B cell (primary cell): Measurements from ENCODE around the gene MGAT5. TPM values are rescaled to one million over a fixed set of nuclear protein-coding genes. Genes with fewer than 3 reads are reported as not detected.
A peak's percentile ranks its signal among the peaks of the same experiment; 100 is the strongest.

Source experiments
- ATAC-seq: fragments of 200-7000 bp; cut with Tn5 transposase; one replicate; pipeline ENCODE4 v1.10.0; 2021; ENCODE audit warnings: low read depth, mild to moderate bottlenecking, moderate number of reproducible peaks, moderate library complexity
- CTCF ChIA-PET: fragments of 350-600 bp; sonication (Branson Sonifier 250); formaldehyde crosslinking; loops from one replicate; lab custom pipeline; 2021; ENCODE audit warnings: antibody characterized with exemption, inconsistent platforms; lab: Charles Lee
- POLR2A ChIA-PET: fragments of 350-600 bp; sonication (Branson Sonifier 250); formaldehyde crosslinking; loops from one replicate; lab custom pipeline; 2021; ENCODE audit warnings: antibody characterized with exemption; lab: Charles Lee
- DNase-seq: peaks from one replicate; pipeline ENCODE4 v3.0.0; 2013
- H2AFZ ChIP-seq: 2 replicates; pipeline ENCODE4 v1.6.1; 2012; ENCODE audit warnings: mild to moderate bottlenecking, low read depth, low read length; ENCODE audit not compliant: insufficient read depth, poor library complexity, severe bottlenecking
- H3K27ac ChIP-seq, 2 donors: 1 replicate in 1 of 2; 2 replicates in 1 of 2; pipeline ENCODE4 v1.5.1; 2012 to 2013; ENCODE audit warnings: low read length in 2 of 2, mild to moderate bottlenecking in 2 of 2, moderate library complexity in 1 of 2
- H3K27me3 ChIP-seq, 4 experiments: fragments of 200-600 bp in 1 of 4; sonication (generic) in 1 of 4; replicated peaks in 1 of 4; 1 replicate in 2 of 4; 2 replicates in 2 of 4; pipeline versions ENCODE4 v1.6.1 to v1.7.0; 2013 to 2016; ENCODE audit warnings: low read length in 3 of 4, mild to moderate bottlenecking in 2 of 4, mixed read lengths in 1 of 4, moderate library complexity in 1 of 4; ENCODE audit not compliant: insufficient read depth in 4 of 4, control insufficient read depth in 3 of 4; ENCODE audit errors: control extremely low read depth in 1 of 4
- H3K36me3 ChIP-seq, 2 experiments: replicated peaks in 1 of 2; 1 replicate in 1 of 2; 2 replicates in 1 of 2; pipeline versions ENCODE4 v1.6.1 to v1.7.1; 2013; ENCODE audit warnings: low read length in 1 of 2; ENCODE audit not compliant: insufficient read depth in 2 of 2, control insufficient read depth in 1 of 2; ENCODE audit errors: control extremely low read depth in 1 of 2, extremely low read depth in 1 of 2
- H3K4me1 ChIP-seq, 2 donors: fragments of 200-600 bp in 1 of 2; sonication (generic) in 1 of 2; 1 replicate in 1 of 2; 2 replicates in 1 of 2; pipeline versions ENCODE4 v1.5.1 to v1.6.1; 2013 to 2017; ENCODE audit warnings: low read length in 2 of 2; ENCODE audit not compliant: control insufficient read depth in 2 of 2, insufficient read depth in 2 of 2
- H3K4me2 ChIP-seq: replicated peaks from 2 replicates; pipeline ENCODE3; 2012; ENCODE audit warnings: mild to moderate bottlenecking, low read depth, low read length; ENCODE audit not compliant: poor library complexity, severe bottlenecking
- H3K4me3 ChIP-seq, 5 experiments: fragments of 200-600 bp in 1 of 5; sonication (generic) in 1 of 5; 1 replicate in 3 of 5; 2 replicates in 2 of 5; pipeline versions ENCODE4 v1.5.1 to v1.7.0; 2011 to 2016; ENCODE audit warnings: low read length in 4 of 5, mild to moderate bottlenecking in 4 of 5, low read depth in 2 of 5, control low read depth in 1 of 5, moderate library complexity in 1 of 5; ENCODE audit not compliant: insufficient read depth in 1 of 5; ENCODE audit errors: control extremely low read depth in 1 of 5, extremely low read depth in 1 of 5
- H3K79me2 ChIP-seq: fragments of 200-600 bp; sonication (generic); one replicate; pipeline ENCODE4 v1.6.0; 2016; ENCODE audit warnings: low read length; ENCODE audit not compliant: control insufficient read depth, insufficient read depth
- H3K9ac ChIP-seq: fragments of 200-600 bp; sonication (generic); 2 replicates; pipeline ENCODE4 v1.6.1; 2017; ENCODE audit warnings: mild to moderate bottlenecking, low read length, moderate library complexity
- H3K9me3 ChIP-seq, 3 donors: one replicate each; pipeline versions ENCODE4 v1.6.1 to v1.7.1; 2013; ENCODE audit warnings: low read length in 2 of 3; ENCODE audit not compliant: control insufficient read depth in 2 of 3, insufficient read depth in 1 of 3; ENCODE audit errors: control extremely low read depth in 1 of 3
- H4K20me1 ChIP-seq: 2 replicates; pipeline ENCODE4 v1.6.0; 2012; ENCODE audit warnings: mild to moderate bottlenecking, low read length; ENCODE audit not compliant: insufficient read depth, control insufficient read depth, poor library complexity, severe bottlenecking
- H3K27ac Mint-ChIP-seq: one replicate; pipeline ENCODE4 v1.8.0; 2021; ENCODE audit warnings: mixed read lengths
- H3K27me3 Mint-ChIP-seq: one replicate; pipeline ENCODE4 v1.8.0; 2021; ENCODE audit warnings: mixed read lengths
- H3K4me1 Mint-ChIP-seq: one replicate; pipeline ENCODE4 v1.8.0; 2021; ENCODE audit warnings: mixed read lengths
- H3K4me3 Mint-ChIP-seq: one replicate; pipeline ENCODE4 v1.8.0; 2021; ENCODE audit warnings: mixed read lengths
- H3K9me3 Mint-ChIP-seq: one replicate; pipeline ENCODE4 v1.8.0; 2022; ENCODE audit warnings: mixed read lengths; ENCODE audit not compliant: insufficient read depth
- EZH2 ChIP-seq: IDR thresholded peaks from 2 replicates; pipeline ENCODE4 v1.6.1; 2012; ENCODE audit warnings: borderline replicate concordance, low read depth, mild to moderate bottlenecking, moderate library complexity, low read length; ENCODE audit not compliant: insufficient read depth, poor library complexity, severe bottlenecking
- WGBS: methylation state at CpG from one replicate; pipeline ENCODE4 v1.1.5; 2013; ENCODE audit warnings: missing lambda C conversion rate; ENCODE audit not compliant: insufficient coverage; 5-methylcytosine and 5-hydroxymethylcytosine counted together
- intact Hi-C: fragments of 100-400 bp; cut with micrococcal nuclease; formaldehyde crosslinking; loops from one replicate; pipeline ENCODE4 v1.10.0; 2022
- polyA plus RNA-seq: library from polyadenylated mRNA; depleted of rRNA; stranded (reverse); fragments of >200 nt; gene quantifications from 2 replicates; pipeline ENCODE4 v1.2.3, GENCODE V29; 2012
- total RNA-seq, 2 donors: library from RNA; stranded (reverse); fragments of 120-200 nt in 1 of 2; gene quantifications; 1 replicate in 1 of 2; 2 replicates in 1 of 2; pipeline versions ENCODE4 v1.2.3 to v1.2.4, GENCODE V29; 2013 to 2022
- TF ChIP-seq, protein P1 (sequence below): fragments of 200-600 bp; IDR thresholded peaks from one replicate; pipeline ENCODE4 v1.8.0; 2022; ENCODE audit warnings: antibody characterized with exemption, mild to moderate bottlenecking

MGAT5 gene
- total and polyA plus RNA-seq, 2 donors (not counting 1 experiment from before 2014, with no cell fraction given), result 27.2 to 184 TPM

DNA sequence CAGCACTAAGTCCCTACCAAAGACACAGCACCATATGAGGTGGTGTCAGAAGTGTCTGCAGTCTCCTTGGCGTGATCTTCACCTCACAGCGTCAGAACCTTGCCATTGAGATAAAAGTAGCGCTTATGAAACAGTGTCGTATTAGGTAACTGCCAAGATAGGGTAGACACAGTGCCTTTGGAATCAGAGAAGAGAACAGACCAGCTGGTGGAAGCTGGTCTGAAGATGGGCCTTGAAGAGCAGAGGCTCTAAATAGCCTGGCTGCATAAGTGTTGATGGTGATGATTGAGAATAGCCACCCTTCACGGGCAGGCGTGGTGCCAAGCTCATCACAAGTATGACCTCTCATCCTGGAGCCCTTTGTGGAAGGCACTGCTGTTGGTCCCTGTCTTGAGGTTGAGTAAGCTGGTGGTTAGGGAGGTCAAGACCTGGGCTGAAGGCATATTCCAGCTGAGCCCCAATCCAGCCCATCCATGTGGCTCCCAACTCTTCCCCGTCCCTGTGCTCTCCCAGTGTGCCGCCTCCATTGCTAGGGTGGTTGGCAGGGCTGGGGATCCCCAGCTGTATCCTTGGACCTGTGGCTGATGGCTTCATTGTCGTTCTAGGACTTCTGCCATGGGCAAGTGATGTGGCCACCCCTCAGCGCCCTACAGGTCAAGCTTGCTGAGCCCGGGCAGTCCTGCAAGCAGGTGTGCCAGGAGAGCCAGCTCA is 187.4 kb downstream of the MGAT5 start:
- Histone ChIP-seq H3K9me3 (no peaks in the 10 kb centered on the region), H3K4me1 (no peaks in the 10 kb centered on the region), H3K4me3 (no peak overlapping the region), H3K36me3 (peaks cover 4 to 96% of the 10 kb centered on the region in 2 experiments), H3K9ac (no peak overlapping the region), H3K79me2 (peaks cover 4% of the 10 kb centered on the region), H3K4me2 (no peak overlapping the region), H4K20me1 (peaks cover 64% of the 10 kb centered on the region), H2AFZ (no peak overlapping the region), H3K27me3 (no peaks in the 10 kb centered on the region), H3K27ac (no peak overlapping the region)
- DNase-seq, result no peak
- CTCF ChIA-PET, result interaction anchor here (4.6 kb wide), 1 partner anchor 11 kb away, joined by 21 read pairs; no protein-coding TSS in a partner anchor
- TF ChIP-seq, protein P1, sequence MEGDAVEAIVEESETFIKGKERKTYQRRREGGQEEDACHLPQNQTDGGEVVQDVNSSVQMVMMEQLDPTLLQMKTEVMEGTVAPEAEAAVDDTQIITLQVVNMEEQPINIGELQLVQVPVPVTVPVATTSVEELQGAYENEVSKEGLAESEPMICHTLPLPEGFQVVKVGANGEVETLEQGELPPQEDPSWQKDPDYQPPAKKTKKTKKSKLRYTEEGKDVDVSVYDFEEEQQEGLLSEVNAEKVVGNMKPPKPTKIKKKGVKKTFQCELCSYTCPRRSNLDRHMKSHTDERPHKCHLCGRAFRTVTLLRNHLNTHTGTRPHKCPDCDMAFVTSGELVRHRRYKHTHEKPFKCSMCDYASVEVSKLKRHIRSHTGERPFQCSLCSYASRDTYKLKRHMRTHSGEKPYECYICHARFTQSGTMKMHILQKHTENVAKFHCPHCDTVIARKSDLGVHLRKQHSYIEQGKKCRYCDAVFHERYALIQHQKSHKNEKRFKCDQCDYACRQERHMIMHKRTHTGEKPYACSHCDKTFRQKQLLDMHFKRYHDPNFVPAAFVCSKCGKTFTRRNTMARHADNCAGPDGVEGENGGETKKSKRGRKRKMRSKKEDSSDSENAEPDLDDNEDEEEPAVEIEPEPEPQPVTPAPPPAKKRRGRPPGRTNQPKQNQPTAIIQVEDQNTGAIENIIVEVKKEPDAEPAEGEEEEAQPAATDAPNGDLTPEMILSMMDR, result no peak
- TF ChIP-seq EZH2, result no peak
- 98% methylated on average over 10 of the region's 11 CpGs for WGBS
- Mint-ChIP-seq H3K27me3 (no peaks in the 10 kb centered on the region), H3K4me3 (no peak overlapping the region), H3K9me3 (no peaks in the 10 kb centered on the region), H3K27ac (peak overlapping the region; percentile 15), H3K4me1 (no peaks in the 10 kb centered on the region)
- POLR2A ChIA-PET, result no interaction called here
- ATAC-seq, result no peak
- intact Hi-C loops, result no loop called here

DNA sequence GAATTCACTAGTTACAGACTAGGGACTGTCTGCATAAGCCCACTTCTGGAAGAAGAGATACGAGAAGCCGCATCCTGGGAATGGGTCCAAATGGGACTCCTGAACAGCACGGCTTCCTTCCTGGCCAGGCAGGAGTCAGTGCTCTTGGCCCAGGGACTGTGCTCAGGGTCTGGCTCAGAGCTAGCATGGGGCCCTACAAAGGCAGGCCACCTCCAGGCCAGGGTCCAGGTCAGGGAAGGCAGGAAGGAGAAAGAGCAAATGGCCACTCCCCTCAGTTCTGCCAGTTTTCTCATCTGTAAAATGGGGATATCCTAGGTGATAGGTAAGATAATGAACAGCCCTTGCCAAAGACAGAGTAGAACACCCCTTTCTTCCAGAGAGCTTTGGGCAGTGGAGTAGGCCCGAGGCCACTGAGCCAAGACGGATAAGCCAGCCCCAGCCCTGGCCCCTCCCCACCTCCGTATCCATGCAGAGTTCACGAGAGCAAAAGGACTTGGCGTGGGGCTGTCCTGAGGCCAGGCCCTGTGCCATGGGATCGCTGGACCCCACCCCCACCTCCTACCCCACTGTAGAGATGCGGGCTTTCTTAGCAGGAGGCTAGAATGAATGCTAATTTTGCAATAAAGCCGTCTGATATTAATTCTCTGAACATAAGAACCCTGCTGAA is 190.1 kb downstream of the MGAT5 start:
- CTCF ChIA-PET, result interaction anchor here (1.7 to 4.6 kb wide), 2 partner anchors 8 to 557 kb away, joined by 5 to 21 read pairs; no protein-coding TSS in a partner anchor

More for the DNA sequence above, 190.1 kb downstream of the MGAT5 start:
- Mint-ChIP-seq H3K4me3 (no peak overlapping the region), H3K27me3 (no peaks in the 10 kb centered on the region), H3K4me1 (no peaks in the 10 kb centered on the region), H3K9me3 (no peaks in the 10 kb centered on the region), H3K27ac (no peak overlapping the region)
- no peaks in the 10 kb centered on the region for H3K27me3 ChIP-seq
- POLR2A ChIA-PET, result no interaction called here
- intact Hi-C loops, result no loop called here
- DNase-seq, result no peak
- TF ChIP-seq, protein P1, result no peak
- TF ChIP-seq EZH2, result no peak
- H3K36me3 ChIP-seq, result peaks cover 2 to 96% of the 10 kb centered on the region in 2 experiments
- no peaks in the 10 kb centered on the region for H3K9me3 ChIP-seq
- H3K4me1 ChIP-seq, result no peaks in the 10 kb centered on the region
- no peaks in the 10 kb centered on the region for H3K79me2 ChIP-seq
- no peak overlapping the region for H3K27ac ChIP-seq
- ATAC-seq, result no peak
- peaks cover 62% of the 10 kb centered on the region for H4K20me1 ChIP-seq
- no peak overlapping the region for H2AFZ ChIP-seq
- WGBS, result 98% methylated on average over 9 of the region's 11 CpGs
- H3K9ac ChIP-seq, result no peak overlapping the region
- H3K4me2 ChIP-seq, result no peak overlapping the region
- no peak overlapping the region for H3K4me3 ChIP-seq
